Activated T-helper 2 cell treated with anti-CD3 and anti-CD28 coated beads, Interferon-gamma antibody, Interleukin-2, Interleukin-4, amounts not matched to agents 10 μg/mL and 5 μg/mL and 100 μg/mL, durations not matched to agents 14 hours and 24 hours and 36 hours (primary cell): ENCODE results near the gene IGFBP7. TPM values are rescaled to one million over a fixed set of nuclear protein-coding genes. Genes with fewer than 3 reads are reported as not detected.

Source experiments
- DNase-seq: peaks from one replicate; pipeline ENCODE4 v3.0.0; 2021; ENCODE audit warnings: low spot score
- H3K27ac Mint-ChIP-seq: one replicate; pipeline ENCODE4 v1.8.0; 2021; ENCODE audit warnings: mixed read lengths
- H3K27me3 Mint-ChIP-seq: one replicate; pipeline ENCODE4 v1.8.0; 2021; ENCODE audit warnings: low read depth, mixed read lengths
- H3K36me3 Mint-ChIP-seq: one replicate; pipeline ENCODE4 v1.8.0; 2021; ENCODE audit warnings: low read depth, mixed read lengths
- H3K4me1 Mint-ChIP-seq: one replicate; pipeline ENCODE4 v1.8.0; 2021; ENCODE audit warnings: low read depth, mixed read lengths
- H3K4me3 Mint-ChIP-seq: one replicate; pipeline ENCODE4 v1.8.0; 2021; ENCODE audit warnings: low read depth, mild to moderate bottlenecking, moderate library complexity, mixed read lengths
- H3K9me3 Mint-ChIP-seq: one replicate; pipeline ENCODE4 v1.8.0; 2021; ENCODE audit warnings: mixed read lengths
- intact Hi-C: fragments of 100-400 bp; cut with micrococcal nuclease; formaldehyde crosslinking; loops from one replicate; pipeline ENCODE4 v1.15.1; 2023
- total RNA-seq: library from RNA; stranded (reverse); gene quantifications from 2 replicates; pipeline ENCODE4 v1.2.3, GENCODE V29; 2022

IGFBP7 gene
- total RNA-seq, 1 donor from 2014 or later: not detected

DNA sequence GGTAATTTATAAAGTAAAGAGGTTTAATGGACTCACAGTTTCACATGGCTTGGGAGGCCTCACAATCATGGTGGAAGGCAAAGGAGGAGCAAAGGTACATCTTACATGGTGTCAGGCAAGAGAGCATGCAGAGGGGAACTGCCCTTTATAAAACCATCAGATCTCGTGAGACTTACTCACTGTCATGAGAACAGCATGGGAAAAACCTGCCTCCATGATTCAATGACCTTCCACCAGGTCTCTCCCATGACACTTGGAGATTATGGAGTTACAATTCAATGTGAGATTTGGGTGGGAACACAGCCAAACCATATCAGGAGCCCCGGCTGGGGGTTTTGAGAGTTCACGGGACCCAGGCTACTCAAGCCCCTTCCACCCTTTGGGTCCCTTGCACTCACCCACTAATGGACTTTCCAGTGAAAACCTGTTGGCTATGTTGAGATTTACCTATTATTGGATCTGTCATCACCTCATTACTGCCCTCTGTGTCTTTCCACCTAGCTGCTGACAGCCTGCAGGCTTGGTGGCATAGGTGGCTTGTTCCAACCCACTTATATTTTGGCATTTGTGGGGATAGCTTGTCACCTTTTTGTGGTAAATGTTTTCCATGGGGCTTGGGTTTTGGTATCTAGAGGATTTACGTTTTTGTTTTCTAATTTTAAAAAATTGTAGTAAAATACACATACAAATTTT is 24.0 kb downstream of the IGFBP7 start:
- Mint-ChIP-seq H3K4me1 (no peaks in the 10 kb centered on the region), H3K27ac (no peak overlapping the region), H3K27me3 (peaks cover 17% of the 10 kb centered on the region), H3K9me3 (no peaks in the 10 kb centered on the region), H3K4me3 (no peak overlapping the region), H3K36me3 (no peaks in the 10 kb centered on the region)
- DNase-seq: no peak
- intact Hi-C loops: no loop called here

GRCh38 chr4:57085278-57085677 is 24.9 kb downstream of the IGFBP7 start:
- no peak overlapping the region for H3K27ac Mint-ChIP-seq

DNA sequence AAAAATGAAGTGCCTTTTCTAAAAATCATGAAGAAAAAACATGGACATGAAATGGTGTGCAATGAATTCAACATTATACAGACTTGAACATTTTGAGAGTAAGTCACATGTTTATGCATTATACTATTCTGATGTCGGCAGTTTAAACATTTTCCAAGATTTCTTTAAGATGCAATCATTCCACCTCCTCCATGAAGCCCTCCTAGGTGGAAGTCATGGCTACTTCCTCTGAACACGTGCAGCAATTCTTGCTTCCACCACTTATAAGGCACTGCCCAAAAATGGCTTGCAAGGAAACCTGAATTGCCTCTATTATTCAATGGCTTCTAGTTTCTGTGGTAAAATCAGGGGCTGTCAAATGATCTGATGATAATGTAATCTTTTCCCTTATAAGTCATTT is 25.8 kb downstream of the IGFBP7 start:
- H3K4me1 Mint-ChIP-seq: no peaks in the 10 kb centered on the region
- no peaks in the 10 kb centered on the region for H3K9me3 Mint-ChIP-seq
- DNase-seq: no peak
- H3K4me3 Mint-ChIP-seq: no peak overlapping the region
- intact Hi-C loops: no loop called here
- no peak overlapping the region for H3K27ac Mint-ChIP-seq
- H3K27me3 Mint-ChIP-seq: peaks cover 10% of the 10 kb centered on the region
- H3K36me3 Mint-ChIP-seq: no peaks in the 10 kb centered on the region

More at GRCh38 chr4:57085278-57085677, 24.9 kb downstream of the IGFBP7 start:
- intact Hi-C loops: no loop called here
- Mint-ChIP-seq H3K27me3 (peaks cover 16% of the 10 kb centered on the region), H3K9me3 (no peaks in the 10 kb centered on the region), H3K36me3 (no peaks in the 10 kb centered on the region), H3K4me1 (no peaks in the 10 kb centered on the region), H3K4me3 (no peak overlapping the region)
- no peak for DNase-seq

- no peak overlapping the region for H3K27ac Mint-ChIP-seq
- H3K27me3 Mint-ChIP-seq: peaks cover 5% of the 10 kb centered on the region
- intact Hi-C loops: no loop called here
- H3K9me3 Mint-ChIP-seq: no peaks in the 10 kb centered on the region
- no peak overlapping the region for H3K4me3 Mint-ChIP-seq
- H3K4me1 Mint-ChIP-seq: no peaks in the 10 kb centered on the region
- no peaks in the 10 kb centered on the region for H3K36me3 Mint-ChIP-seq
- DNase-seq: no peak
Observed at GRCh38 chr4:57083090-57083489, 27.1 kb downstream of the IGFBP7 start.

- Mint-ChIP-seq H3K4me3 (no peak overlapping the region), H3K9me3 (no peaks in the 10 kb centered on the region), H3K27me3 (peaks cover 5% of the 10 kb centered on the region), H3K4me1 (no peaks in the 10 kb centered on the region), H3K36me3 (no peaks in the 10 kb centered on the region), H3K27ac (no peak overlapping the region)
- intact Hi-C loops: no loop called here
- no peak for DNase-seq
Observed at GRCh38 chr4:57081651-57082621, 28.2 kb downstream of the IGFBP7 start.

GRCh38 chr4:57080781-57081650 is 29.2 kb downstream of the IGFBP7 start:
- Mint-ChIP-seq H3K9me3 (no peaks in the 10 kb centered on the region), H3K4me1 (no peaks in the 10 kb centered on the region), H3K4me3 (no peak overlapping the region), H3K27ac (no peak overlapping the region), H3K36me3 (no peaks in the 10 kb centered on the region), H3K27me3 (peaks cover 5% of the 10 kb centered on the region)
- intact Hi-C loops: no loop called here
- DNase-seq: no peak

DNA sequence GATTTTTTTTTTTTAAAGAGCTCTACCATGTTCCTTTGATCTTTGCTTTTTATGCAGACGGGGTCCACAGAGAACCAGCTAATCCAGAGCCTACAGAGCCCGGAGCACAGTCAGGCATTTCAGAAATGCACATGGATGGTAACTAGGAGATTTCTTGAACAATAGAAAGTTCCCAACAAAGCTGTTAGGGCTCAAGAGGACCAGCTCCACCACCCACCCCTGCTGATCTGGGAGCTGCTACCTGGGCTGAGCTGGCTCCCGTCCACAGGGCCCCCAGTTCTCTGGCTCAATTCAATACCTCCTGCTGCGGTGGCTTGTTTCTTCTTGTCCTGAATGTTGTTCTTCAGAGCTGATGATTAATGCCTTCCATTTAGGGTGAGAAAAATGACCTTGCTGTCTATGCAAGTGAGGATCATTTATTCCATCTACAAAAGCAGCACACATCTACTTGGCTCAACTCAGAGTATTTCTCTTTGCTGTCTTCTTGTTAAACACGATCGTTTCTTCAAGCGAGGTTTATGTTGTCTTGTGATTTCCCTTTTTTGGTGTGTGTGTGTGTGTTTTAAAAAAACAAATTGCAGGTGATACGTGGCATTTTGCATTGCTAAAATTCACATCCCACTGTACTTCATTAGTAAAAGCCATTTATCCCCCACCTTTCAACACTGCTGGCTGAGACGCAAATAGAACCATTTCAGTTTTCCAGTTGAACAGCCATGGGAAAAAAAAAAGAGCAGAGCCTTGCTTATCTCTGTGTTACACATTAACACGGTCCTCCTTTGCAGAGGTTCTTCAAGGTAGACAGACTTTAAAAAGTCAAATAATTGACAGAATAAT is 31.3 kb downstream of the IGFBP7 start:
- intact Hi-C loops: no loop called here
- Mint-ChIP-seq H3K36me3 (no peaks in the 10 kb centered on the region), H3K4me3 (no peak overlapping the region), H3K9me3 (no peaks in the 10 kb centered on the region), H3K27ac (no peak overlapping the region), H3K4me1 (no peaks in the 10 kb centered on the region), H3K27me3 (no peaks in the 10 kb centered on the region)
- no peak for DNase-seq

DNA sequence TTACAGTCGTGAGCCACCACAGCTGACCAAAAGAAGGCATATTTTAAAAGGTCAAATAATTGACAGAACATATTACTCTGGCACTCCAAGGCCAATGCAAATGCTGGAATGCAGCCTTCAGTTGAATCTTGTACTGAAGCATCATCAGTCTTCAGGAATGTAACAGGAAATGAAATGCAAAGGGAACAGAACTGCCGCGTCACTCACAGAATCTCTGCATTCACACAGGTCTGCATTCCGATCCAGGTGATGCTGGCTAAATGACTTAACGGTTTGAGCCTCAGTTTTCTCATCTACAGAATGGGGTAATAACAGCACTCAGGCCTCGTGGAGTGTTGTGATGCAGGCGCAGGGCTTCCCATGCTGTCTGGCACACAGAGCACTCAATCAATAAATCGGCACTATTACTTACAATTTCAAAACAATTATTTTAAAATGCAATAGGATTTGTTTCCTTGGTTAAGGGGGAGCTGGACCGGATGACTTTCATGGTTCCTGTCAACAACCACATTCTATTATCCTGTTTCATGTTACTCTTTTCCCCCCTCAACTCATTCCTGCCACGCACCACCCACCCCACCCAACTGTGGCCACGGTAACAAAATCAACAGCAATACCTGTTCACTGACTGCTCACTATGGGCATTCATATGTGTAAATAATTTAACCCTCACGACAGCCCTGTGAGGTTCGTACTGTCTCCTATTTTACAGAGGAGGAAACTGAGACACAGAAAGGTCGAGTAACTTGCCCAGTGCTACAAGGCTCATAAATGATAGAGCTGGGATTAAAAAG is 32.4 kb downstream of the IGFBP7 start:
- Mint-ChIP-seq H3K36me3 (no peaks in the 10 kb centered on the region), H3K4me1 (no peaks in the 10 kb centered on the region), H3K4me3 (no peak overlapping the region), H3K27me3 (no peaks in the 10 kb centered on the region), H3K9me3 (no peaks in the 10 kb centered on the region), H3K27ac (no peak overlapping the region)
- intact Hi-C loops: no loop called here
- DNase-seq: no peak

- H3K27ac Mint-ChIP-seq: no peak overlapping the region
- intact Hi-C loops: no loop called here
Observed at GRCh38 chr4:57076646-57077045, 33.5 kb downstream of the IGFBP7 start.

DNA sequence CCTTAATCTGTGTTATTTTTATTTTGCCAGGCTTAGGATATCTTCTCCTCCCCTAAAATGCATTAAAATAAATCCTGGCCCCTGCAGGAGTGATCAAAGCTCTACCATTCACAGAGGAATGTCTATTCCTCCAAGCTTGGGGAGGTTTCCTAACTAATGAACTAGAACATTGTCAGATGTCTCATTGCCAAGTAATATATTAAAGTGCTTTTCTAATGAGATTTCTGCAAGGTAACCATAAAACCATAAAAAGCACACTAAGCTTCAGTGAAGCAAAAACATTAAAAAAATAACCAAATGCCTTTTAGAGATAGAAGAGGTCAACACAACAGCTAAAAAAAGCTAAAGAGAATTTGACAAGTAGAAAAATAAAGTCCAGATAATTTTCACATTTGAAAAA is 34.8 kb downstream of the IGFBP7 start:
- Mint-ChIP-seq H3K36me3 (no peaks in the 10 kb centered on the region), H3K4me1 (no peaks in the 10 kb centered on the region), H3K9me3 (no peaks in the 10 kb centered on the region), H3K27me3 (peaks cover under 1% of the 10 kb centered on the region), H3K4me3 (no peak overlapping the region), H3K27ac (no peak overlapping the region)
- intact Hi-C loops: no loop called here
- no peak for DNase-seq

More at GRCh38 chr4:57076646-57077045, 33.5 kb downstream of the IGFBP7 start:
- no peak for DNase-seq
- Mint-ChIP-seq H3K27me3 (no peaks in the 10 kb centered on the region), H3K4me3 (no peak overlapping the region), H3K9me3 (no peaks in the 10 kb centered on the region), H3K36me3 (no peaks in the 10 kb centered on the region), H3K4me1 (no peaks in the 10 kb centered on the region)

DNA sequence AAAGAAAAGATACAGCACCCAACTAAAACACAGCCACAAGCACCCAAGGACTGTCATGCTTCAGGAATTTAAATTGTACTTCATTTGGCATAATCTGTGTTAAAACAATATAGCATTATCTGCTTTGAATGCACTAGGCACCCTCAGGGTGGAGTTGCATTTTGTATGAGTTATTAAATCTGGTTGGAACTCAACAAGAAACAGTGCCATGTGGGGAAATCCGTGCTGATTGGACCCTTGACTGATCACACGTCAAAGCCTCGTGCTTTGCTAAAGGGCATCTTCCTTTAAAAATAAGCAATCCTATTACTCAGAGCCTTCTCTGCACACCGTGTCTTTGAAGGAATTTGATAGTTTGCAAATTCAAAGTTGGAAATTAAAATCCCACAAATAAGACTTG is 35.4 kb downstream of the IGFBP7 start:
- no peak for DNase-seq
- H3K4me3 Mint-ChIP-seq: no peak overlapping the region
- no peaks in the 10 kb centered on the region for H3K4me1 Mint-ChIP-seq
- H3K36me3 Mint-ChIP-seq: no peaks in the 10 kb centered on the region
- peaks cover 2% of the 10 kb centered on the region for H3K27me3 Mint-ChIP-seq
- intact Hi-C loops: no loop called here
- no peaks in the 10 kb centered on the region for H3K9me3 Mint-ChIP-seq
- no peak overlapping the region for H3K27ac Mint-ChIP-seq
